SK-N-SH (cell line): ENCODE results near the gene SFXN5. TPM values are rescaled to one million over a fixed set of nuclear protein-coding genes. Genes with fewer than 3 reads are reported as not detected.

Experiments used
- CTCF ChIA-PET: fragments of 300-600, 350-600 bp; formaldehyde crosslinking; extraction: SDS; loops from one replicate; lab custom pipeline; 2021; lab: Yijun Ruan, JAX
- POLR2A ChIA-PET: fragments of 350-600 bp; sonication (Branson Sonifier 250); formaldehyde crosslinking; extraction: SDS; loops from one replicate; lab custom pipeline; 2020; ENCODE audit warnings: antibody characterized with exemption, inconsistent platforms; lab: Yijun Ruan, JAX
- DNase-seq: peaks from one replicate; pipeline ENCODE4 v3.0.0; 2012
- H2AFZ ChIP-seq: fragments of 200-600 bp; sonication (generic); 2 replicates; pipeline ENCODE4 v1.8.1; 2016; ENCODE audit warnings: antibody characterized with exemption, mild to moderate bottlenecking, low read depth
- H3F3A ChIP-seq: fragments of 200-600 bp; sonication (generic); replicated peaks from 2 replicates; pipeline ENCODE3; 2016; ENCODE audit warnings: antibody characterized with exemption, mild to moderate bottlenecking; ENCODE audit not compliant: insufficient read depth
- H3K27ac ChIP-seq, 2 experiments: fragments of 200-500 bp in 1 of 2; fragments of 200-600 bp in 1 of 2; sonication (Bioruptor generic) in 1 of 2; sonication (generic), shearing (Covaris generic) in 1 of 2; 2 replicates each; pipeline versions ENCODE4 v1.5.1 to v1.6.1; 2014 to 2016; ENCODE audit warnings: low read depth in 2 of 2, inconsistent platforms in 1 of 2, low read length in 1 of 2, mild to moderate bottlenecking in 1 of 2, mixed read lengths in 1 of 2
- H3K27me3 ChIP-seq: fragments of 200-600 bp; sonication (generic), shearing (Covaris generic); 2 replicates; pipeline ENCODE4 v1.6.1; 2016; ENCODE audit warnings: mixed run types; ENCODE audit not compliant: insufficient read depth
- H3K36me3 ChIP-seq, 2 experiments: fragments of 200-500 bp in 1 of 2; fragments of 200-600 bp in 1 of 2; sonication (Bioruptor generic) in 1 of 2; sonication (generic) in 1 of 2; replicated peaks in 1 of 2; 2 replicates each; pipeline versions ENCODE3 to v1.5.1; 2014 to 2016; ENCODE audit warnings: low read length in 1 of 2, mild to moderate bottlenecking in 1 of 2; ENCODE audit not compliant: insufficient read depth in 2 of 2, control insufficient read depth in 1 of 2
- H3K4me1 ChIP-seq, 2 experiments: fragments of 200-500 bp in 1 of 2; fragments of 200-600 bp in 1 of 2; sonication (Bioruptor generic) in 1 of 2; sonication (generic), shearing (Covaris generic) in 1 of 2; 2 replicates each; pipeline versions ENCODE4 v1.5.1 to v1.6.1; 2014 to 2016; ENCODE audit warnings: low read depth in 1 of 2, low read length in 1 of 2, mixed run types in 1 of 2; ENCODE audit not compliant: insufficient read depth in 2 of 2, control insufficient read depth in 1 of 2
- H3K4me2 ChIP-seq: fragments of 200-600 bp; sonication (generic), shearing (Covaris generic); 2 replicates; pipeline ENCODE4 v1.6.1; 2017; ENCODE audit warnings: mixed run types
- H3K4me3 ChIP-seq, 2 experiments: fragments of 200-500 bp in 1 of 2; fragments of 200-600 bp in 1 of 2; sonication (Bioruptor generic) in 1 of 2; sonication (generic), shearing (Covaris generic) in 1 of 2; 2 replicates each; pipeline versions ENCODE4 v1.5.1 to v1.8.1; 2014 to 2016; ENCODE audit warnings: low read depth in 2 of 2, inconsistent platforms in 1 of 2, low read length in 1 of 2, mild to moderate bottlenecking in 1 of 2, mixed read lengths in 1 of 2, moderate library complexity in 1 of 2
- H3K79me2 ChIP-seq: fragments of 200-600 bp; sonication (generic); 2 replicates; pipeline ENCODE4 v1.8.1; 2017; ENCODE audit warnings: mild to moderate bottlenecking; ENCODE audit not compliant: insufficient read depth
- H3K9ac ChIP-seq: fragments of 200-600 bp; sonication (generic); 2 replicates; pipeline ENCODE4 v1.6.1; 2017; ENCODE audit warnings: mixed run types
- H3K9me2 ChIP-seq: fragments of 200-600 bp; sonication (generic); 2 replicates; pipeline ENCODE4 v1.6.1; 2017; ENCODE audit warnings: mixed run types
- H3K9me3 ChIP-seq: fragments of 200-600 bp; sonication (generic); 2 replicates; pipeline ENCODE4 v1.6.1; 2017; ENCODE audit warnings: mixed run types, mild to moderate bottlenecking, moderate library complexity
- H4K20me1 ChIP-seq: fragments of 200-600 bp; sonication (generic); 2 replicates; pipeline ENCODE4 v1.6.1; 2017; ENCODE audit warnings: mild to moderate bottlenecking, mixed run types; ENCODE audit not compliant: insufficient read depth
- CHD2 ChIP-seq: fragments of 150-350 bp; IDR thresholded peaks from 2 replicates; pipeline ENCODE4 v1.6.1; 2018; ENCODE audit warnings: low read length; ENCODE audit not compliant: partially characterized antibody
- CTCF ChIP-seq: fragments of 200-600 bp; sonication (generic); IDR thresholded peaks from 2 replicates; pipeline ENCODE4 v1.6.1; 2017; ENCODE audit warnings: antibody characterized with exemption, mild to moderate bottlenecking, moderate library complexity
- EP300 ChIP-seq, 2 experiments: IDR thresholded peaks; 2 replicates each; pipeline versions ENCODE4 v1.4.0 to v1.6.1; 2012; ENCODE audit warnings: borderline replicate concordance in 1 of 2, low read depth in 1 of 2, low read length in 1 of 2
- FOXJ3 ChIP-seq: sonication (generic); formaldehyde crosslinking; IDR thresholded peaks from 2 replicates; pipeline ENCODE4 v1.5.1; 2020; ENCODE audit warnings: mild to moderate bottlenecking, missing genetic modification reagents
- FOXM1 ChIP-seq: IDR thresholded peaks from 2 replicates; pipeline ENCODE4 v1.4.0; 2012; ENCODE audit warnings: low read depth, mild to moderate bottlenecking
- GABPA ChIP-seq: IDR thresholded peaks from 2 replicates; pipeline ENCODE4 v1.4.0; 2012; ENCODE audit warnings: low read depth, mild to moderate bottlenecking
- GATA2 ChIP-seq: sonication (generic); formaldehyde crosslinking; IDR thresholded peaks from 2 replicates; pipeline ENCODE4 v1.5.0; 2020; ENCODE audit warnings: mild to moderate bottlenecking, missing genetic modification reagents
- IRF3 ChIP-seq: fragments of 150-350 bp; IDR thresholded peaks from 2 replicates; pipeline ENCODE4 v1.6.1; 2016; ENCODE audit warnings: mild to moderate bottlenecking, low read depth, low read length
- JUND ChIP-seq: IDR thresholded peaks from 2 replicates; pipeline ENCODE4 v1.4.0; 2012
- MXI1 ChIP-seq: IDR thresholded peaks from 2 replicates; pipeline ENCODE4 v1.6.1; 2012; ENCODE audit warnings: mild to moderate bottlenecking, low read depth, low read length, improper control_type of control experiment
- NFIC ChIP-seq: IDR thresholded peaks from 2 replicates; pipeline ENCODE4 v1.4.0; 2012; ENCODE audit warnings: borderline replicate concordance
- PBX3 ChIP-seq: IDR thresholded peaks from 2 replicates; pipeline ENCODE4; 2012
- RAD21 ChIP-seq: IDR thresholded peaks from 2 replicates; pipeline ENCODE4 v1.6.1; 2012; ENCODE audit warnings: mild to moderate bottlenecking, low read length
- RCOR1 ChIP-seq: fragments of 150-350 bp; IDR thresholded peaks from 2 replicates; pipeline ENCODE4 v1.6.1; 2017; ENCODE audit warnings: antibody characterized with exemption, low read length
- TCF12 ChIP-seq: IDR thresholded peaks from 2 replicates; pipeline ENCODE4 v1.4.0; 2012
- TEAD4 ChIP-seq: IDR thresholded peaks from 2 replicates; pipeline ENCODE4 v1.4.0; 2012; ENCODE audit warnings: mild to moderate bottlenecking, borderline replicate concordance; ENCODE audit not compliant: insufficient read depth
- USF2 ChIP-seq: fragments of 150-350 bp; IDR thresholded peaks from 2 replicates; pipeline ENCODE4 v1.6.1; 2017; ENCODE audit warnings: antibody characterized with exemption, low read length, low read depth, borderline replicate concordance
- WGBS: methylation state at CpG from one replicate; pipeline ENCODE4 v1.1.6; 2017; ENCODE audit warnings: low lambda C conversion rate; 5-methylcytosine and 5-hydroxymethylcytosine counted together
- polyA plus RNA-seq, 3 experiments: library from polyadenylated mRNA; depleted of rRNA; stranded (reverse); fragments of >200 nt; gene quantifications; 2 replicates each; pipeline ENCODE4 v1.2.3, GENCODE V29; 2012

The SFXN5 gene
- polyA plus RNA-seq, 1 of the 3 experiments (the other 2 are of a cell fraction): 9.9 TPM

- Histone ChIP-seq H3K36me3 (peaks cover 0 to 4% of the 10 kb centered on the region in 2 experiments), H3F3A (peaks cover 9% of the 10 kb centered on the region), H3K79me2 (peaks cover 96% of the 10 kb centered on the region), H3K4me2 (no peak overlapping the region), H3K4me1 (peaks cover 19 to 49% of the 10 kb centered on the region in 2 experiments), H3K27ac (no peak overlapping the region), H3K27me3 (no peaks in the 10 kb centered on the region), H3K9ac (no peak overlapping the region), H3K4me3 (no peak overlapping the region), H2AFZ (no peak overlapping the region), H3K9me3 (no peaks in the 10 kb centered on the region), H4K20me1 (peaks cover 99% of the 10 kb centered on the region), H3K9me2 (no peaks in the 10 kb centered on the region)
- ChIA-PET CTCF (interaction anchor here (1.1 to 10.6 kb wide), 3 partner anchors 10 to 73 kb away, joined by 3 to 88 read pairs (median 4); no protein-coding TSS in a partner anchor), POLR2A (no interaction called here)
- TF ChIP-seq USF2 (no peak), IRF3 (no peak), JUND (no peak), FOXM1 (no peak)
- WGBS: 97% methylated on average over 3 of the region's 3 CpGs
- DNase-seq: no peak
These were observed 33.4 kb upstream of the SFXN5 start for GRCh38 chr2:73104933-73105332.

- Histone ChIP-seq H3K4me2 (peak overlapping the region; percentile 61), H3K27me3 (no peaks in the 10 kb centered on the region), H4K20me1 (peaks cover 97% of the 10 kb centered on the region), H2AFZ (no peak overlapping the region), H3K36me3 (peaks cover 0 to 4% of the 10 kb centered on the region in 2 experiments), H3F3A (peaks cover 9% of the 10 kb centered on the region), H3K9me3 (no peaks in the 10 kb centered on the region), H3K79me2 (peaks cover 96% of the 10 kb centered on the region), H3K4me3 (no peak overlapping the region), H3K9me2 (no peaks in the 10 kb centered on the region), H3K4me1 (peaks cover 19 to 39% of the 10 kb centered on the region in 2 experiments), H3K9ac (0 out of 2 replicates have a peak overlapping the region, but pooled peaks have one; percentile 27), H3K27ac (peak overlapping the region; percentile 46 to 81)
- peak; percentile 86 for DNase-seq
- POLR2A ChIA-PET: interaction anchor here (0.7 to 1.4 kb wide), 3 partner anchors 9 to 31 kb away, joined by 3 to 5 read pairs (median 3); partner anchors contain the start of gene RAB11FIP5
- TF ChIP-seq RCOR1: peak; percentile 96
- TF ChIP-seq GATA2 (CRISPR knock-in tag): peak; percentile 100
- TF ChIP-seq EP300 (IDR thresholded peaks at IDR 0.05; ENCODE audit: borderline replicate concordance in 1 of 2, low read depth in 1 of 2, low read length in 1 of 2): peak; percentile 46 to 93; a peak in 3 of 4 replicates
- peak; percentile 85 for TF ChIP-seq FOXJ3 (CRISPR knock-in tag)
- peak; percentile 93 for TF ChIP-seq NFIC
- TF ChIP-seq GABPA: no peak
- no peak for TF ChIP-seq IRF3
- TF ChIP-seq CTCF: no peak
- 0 out of 2 replicates have a peak, but pooled peaks have one; percentile 33 for TF ChIP-seq TEAD4
- TF ChIP-seq JUND: no peak; the same call in 1 of the 2 replicates
- peak; percentile 20 for TF ChIP-seq RAD21
- TF ChIP-seq CHD2: peak; percentile 85
- peak; percentile 34; the same call in 1 of the 2 replicates for TF ChIP-seq PBX3
- TF ChIP-seq MXI1: peak; percentile 65; the same call in 1 of the 2 replicates
- peak; percentile 79 for TF ChIP-seq TCF12
- WGBS: 17% methylated on average over 2 of the region's 2 CpGs
- CTCF ChIA-PET: interaction anchor here (0.6 to 2.4 kb wide), 6 partner anchors 11 to 209 kb away, joined by 3 to 12 read pairs (median 6); no protein-coding TSS in a partner anchor
These were observed 31.6 kb upstream of the SFXN5 start for GRCh38 chr2:73103018-73103542.
